HL-60/S4 treated with retinoic acid at 250 ng/mL for 4 days and 3 days (cell line): ENCODE data around the gene LSAMP.
"Not testable (repeated sequence)": the region's sequence is repeated elsewhere in the genome, so short reads cannot be mapped to it uniquely, and the experiment has no call there.

Experiments used
- in situ Hi-C: fragments of 300-500 bp; cut with MboI; formaldehyde crosslinking; loops from 2 replicates; pipeline ENCODE4 v1.7.0; 2022; ENCODE audit warnings: low sequenced_read_pairs

Gene LSAMP

GRCh38 chr3:115819785-115820384, 625.4 kb downstream of the LSAMP start:
- in situ Hi-C loops: no loop called here

GRCh38 chr3:115814778-115815380, 630.4 kb downstream of the LSAMP start:
- in situ Hi-C loops: no loop called here

DNA sequence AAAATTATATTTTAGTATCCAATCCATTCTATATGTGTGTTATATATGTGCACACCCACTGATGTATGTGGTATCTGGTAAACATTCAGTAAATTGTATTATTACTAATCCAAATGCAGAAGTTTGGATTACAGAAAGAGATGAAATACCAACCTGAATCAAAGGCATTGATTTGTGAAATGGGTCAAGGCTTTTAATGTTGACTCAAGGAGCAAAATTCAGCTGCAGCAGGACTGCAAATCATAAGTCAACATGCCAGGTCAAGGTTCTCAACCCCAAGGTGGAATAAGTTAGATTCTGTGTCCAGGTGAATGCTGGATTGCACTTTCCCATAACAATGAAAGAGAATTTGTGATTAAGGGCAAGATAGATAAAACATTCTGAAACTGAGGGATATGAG, 631.3 kb downstream of the LSAMP start:
- in situ Hi-C loops: no loop called here

- in situ Hi-C loops: no loop called here
Observed at GRCh38 chr3:115808816-115809215, 636.5 kb downstream of the LSAMP start.

DNA sequence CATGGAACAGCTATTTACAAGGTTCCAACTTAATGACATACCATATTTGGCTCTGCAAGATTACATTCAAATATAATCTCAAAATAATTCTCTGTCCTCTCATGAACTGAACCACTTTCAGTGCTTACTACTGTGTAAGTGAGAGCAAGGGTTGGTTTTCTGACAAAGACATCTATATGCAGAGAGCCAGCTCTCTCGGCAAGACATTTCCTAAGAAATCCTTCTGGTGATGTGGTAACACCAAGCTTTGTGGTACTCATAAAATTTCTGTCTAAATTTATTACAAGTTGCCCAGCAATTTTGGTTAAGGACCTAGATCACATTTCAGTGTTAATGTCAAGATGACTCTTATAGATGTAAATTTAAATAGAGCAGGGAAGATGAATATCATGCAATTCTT, 637.0 kb downstream of the LSAMP start:
- in situ Hi-C loops: no loop called here

GRCh38 chr3:115806501-115806900, 638.8 kb downstream of the LSAMP start:
- in situ Hi-C loops: no loop called here

GRCh38 chr3:115805520-115805919, 639.8 kb downstream of the LSAMP start:
- in situ Hi-C loops: no loop called here

GRCh38 chr3:115804713-115805119, 640.6 kb downstream of the LSAMP start:
- in situ Hi-C loops: no loop called here

DNA sequence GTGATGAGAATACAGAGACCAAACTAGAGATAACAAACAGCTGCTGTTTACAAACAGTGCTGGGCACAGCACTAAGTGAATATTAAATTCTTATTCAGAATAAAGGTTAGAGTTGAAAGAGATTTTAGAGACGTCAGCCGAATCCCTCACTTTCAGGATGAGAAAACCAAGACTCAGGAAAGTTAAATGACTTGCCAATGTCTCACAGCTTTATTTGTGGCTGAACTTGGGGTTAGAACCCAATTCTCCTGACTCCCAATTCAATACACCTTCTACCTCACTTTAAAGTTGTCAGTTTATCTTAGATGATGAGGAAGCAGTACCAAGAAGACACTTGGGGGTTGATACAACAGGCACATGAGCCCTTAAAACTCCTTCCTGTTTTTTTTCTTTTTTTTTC, 641.1 kb downstream of the LSAMP start:
- in situ Hi-C loops: no loop called here

DNA sequence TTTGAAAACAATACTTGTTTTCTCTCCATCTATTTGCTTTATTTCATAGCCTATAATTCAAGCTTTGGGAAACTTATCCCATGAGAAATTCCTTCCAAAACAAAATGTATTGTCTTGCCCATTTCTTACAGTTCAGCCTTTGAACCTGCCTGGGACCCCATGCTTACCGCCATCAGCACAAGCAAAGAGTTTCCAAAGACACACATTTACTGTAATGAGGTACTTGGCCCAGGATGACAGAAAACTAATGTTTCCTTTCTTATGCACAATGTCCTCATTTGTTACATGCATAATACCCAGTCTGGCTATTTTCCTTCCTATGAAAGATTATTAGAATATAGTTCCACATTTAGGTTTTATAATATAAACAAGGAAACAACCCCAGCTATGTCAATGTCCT, 641.6 kb downstream of the LSAMP start:
- in situ Hi-C loops: no loop called here

DNA sequence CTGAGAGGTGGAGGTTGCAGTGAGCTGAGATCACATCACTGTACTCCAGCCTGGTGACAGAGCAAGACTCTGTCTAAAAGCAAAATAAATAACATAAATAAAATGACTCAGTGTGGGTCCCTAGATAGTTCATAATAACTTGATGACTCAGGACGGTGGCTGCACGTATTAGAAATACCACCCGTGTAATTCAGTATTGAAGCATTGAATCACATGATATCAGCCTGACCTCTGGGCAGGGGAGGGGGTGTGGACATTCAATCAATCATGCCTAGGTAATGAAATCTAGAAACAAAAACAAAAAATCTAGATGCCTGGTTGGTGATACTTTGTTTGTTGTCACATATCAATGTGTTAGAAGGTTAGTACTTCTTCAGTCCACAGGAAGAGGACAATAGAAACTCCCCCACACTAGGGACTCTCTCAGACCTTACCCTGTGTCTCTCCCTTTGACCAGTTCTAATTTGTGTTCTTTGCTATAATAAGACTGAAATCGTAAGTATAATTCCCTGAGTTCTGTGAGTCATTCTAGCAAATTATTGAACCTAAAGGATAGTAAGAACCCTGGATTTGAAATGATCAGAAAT, 644.7 kb downstream of the LSAMP start:
- in situ Hi-C loops: no loop called here

DNA sequence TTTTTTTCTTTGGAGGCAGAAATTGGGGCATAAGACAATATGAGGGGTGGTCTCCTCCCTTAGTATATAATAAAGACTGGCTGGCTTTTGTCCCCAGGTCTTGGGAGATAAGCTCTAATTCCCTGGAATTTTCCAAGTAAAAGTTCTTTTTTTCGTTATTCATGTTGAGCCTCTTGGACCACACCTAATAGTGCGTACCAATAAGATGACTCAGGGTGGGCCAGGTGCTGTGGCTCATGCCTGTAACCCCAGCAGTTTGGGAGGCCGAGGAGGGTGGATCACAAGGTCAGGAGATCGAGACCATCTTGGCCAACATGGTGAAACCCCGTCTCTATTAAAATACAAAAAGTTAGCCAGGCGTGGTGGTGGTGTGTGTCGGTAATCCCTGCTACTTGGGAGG, 645.2 kb downstream of the LSAMP start:
- in situ Hi-C loops: not testable (repeated sequence)

DNA sequence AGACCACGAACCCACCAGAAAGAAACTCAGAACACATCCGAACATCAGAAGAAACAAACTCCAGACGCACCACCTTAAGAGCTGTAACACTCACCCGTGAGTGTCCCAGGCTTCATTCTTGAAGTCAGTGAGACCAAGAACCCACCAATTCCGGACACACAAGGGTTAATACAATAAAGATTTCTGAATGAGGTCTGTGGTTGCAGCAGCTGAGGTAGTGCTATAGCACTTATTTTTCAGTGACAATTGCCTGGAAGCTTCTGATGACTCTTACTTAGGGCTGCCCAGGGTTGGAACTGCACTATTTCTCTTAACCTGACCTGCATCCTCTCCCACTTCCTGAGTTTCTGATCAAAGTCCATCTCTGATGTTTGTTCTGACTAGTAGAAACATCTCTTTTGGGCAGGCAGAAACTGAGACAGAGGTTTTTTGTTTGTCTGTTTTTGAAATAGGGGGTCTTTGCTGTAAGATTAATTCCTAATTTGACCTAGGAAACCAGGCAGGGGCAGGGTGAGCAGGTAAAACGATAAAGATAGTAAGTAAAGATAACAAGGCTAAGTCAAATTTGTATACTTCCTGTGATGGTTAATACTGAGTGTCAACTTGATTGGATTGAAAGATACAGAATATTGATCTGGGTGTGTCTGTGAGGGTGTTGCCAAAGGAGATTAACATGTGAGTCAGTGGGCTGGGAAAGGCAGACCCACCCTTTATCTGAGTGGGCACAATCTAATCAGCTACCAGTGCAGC, 652.9 kb downstream of the LSAMP start:
- in situ Hi-C loops: no loop called here

GRCh38 chr3:115791271-115792153, 653.8 kb downstream of the LSAMP start:
- in situ Hi-C loops: not testable (repeated sequence)

DNA sequence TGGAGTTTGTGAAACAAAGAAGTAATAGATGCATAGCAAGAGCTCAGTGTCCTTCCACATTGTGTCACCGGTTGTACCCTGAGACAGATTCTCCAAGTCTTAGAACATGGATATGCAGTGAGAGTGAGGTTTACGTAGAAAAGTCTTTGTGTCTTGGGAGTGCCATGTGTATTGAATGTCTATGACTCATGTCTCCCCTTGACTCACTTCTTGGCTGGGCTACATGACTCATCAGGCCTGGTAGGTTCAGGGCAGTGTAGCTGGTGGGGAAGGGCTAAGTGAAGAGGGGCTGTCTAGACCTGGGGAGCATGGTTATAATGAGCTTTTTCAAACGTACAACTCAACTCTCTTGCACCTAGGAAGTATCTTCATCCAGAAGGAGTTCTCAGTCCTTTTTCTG, 654.5 kb downstream of the LSAMP start:
- in situ Hi-C loops: no loop called here

GRCh38 chr3:115789481-115789880, 655.8 kb downstream of the LSAMP start:
- in situ Hi-C loops: no loop called here

- in situ Hi-C loops: no loop called here
Observed at GRCh38 chr3:115788921-115789470, 656.3 kb downstream of the LSAMP start.

- in situ Hi-C loops: no loop called here
Observed at GRCh38 chr3:115787818-115788217, 657.5 kb downstream of the LSAMP start.

GRCh38 chr3:115785782-115786181, 659.5 kb downstream of the LSAMP start:
- in situ Hi-C loops: no loop called here

- in situ Hi-C loops: no loop called here
Observed at GRCh38 chr3:115784739-115785536, 660.3 kb downstream of the LSAMP start.
